CD14-positive monocyte (primary cell): ENCODE results near the gene RHOT1. TPM values are rescaled to one million over a fixed set of nuclear protein-coding genes. Genes with fewer than 3 reads are reported as not detected.
"Not testable (repeated sequence)": the region's sequence is repeated elsewhere in the genome, so short reads cannot be mapped to it uniquely, and the experiment has no call there.

Source experiments
- DNase-seq, 3 donors: peaks; one replicate each; pipeline ENCODE4 v3.0.0-alpha.2; 2011 to 2022
- H2AFZ ChIP-seq: 2 replicates; pipeline ENCODE4 v1.6.0; 2012; ENCODE audit warnings: mild to moderate bottlenecking, low read depth, low read length, inconsistent platforms; ENCODE audit not compliant: insufficient read depth, poor library complexity, severe bottlenecking
- H3K27ac ChIP-seq, 2 donors: 1 replicate in 1 of 2; 2 replicates in 1 of 2; pipeline ENCODE4 v1.5.1; 2012 to 2013; ENCODE audit warnings: low read length in 2 of 2, control low read depth in 1 of 2, inconsistent platforms in 1 of 2, low read depth in 1 of 2, mild to moderate bottlenecking in 1 of 2
- H3K27me3 ChIP-seq, 2 donors: one replicate each; pipeline versions ENCODE4 v1.6.0 to v1.6.1; 2011 to 2013; ENCODE audit warnings: low read length in 2 of 2; ENCODE audit not compliant: control insufficient read depth in 2 of 2, insufficient read depth in 2 of 2
- H3K36me3 ChIP-seq, 2 donors: replicated peaks in 1 of 2; 1 replicate in 1 of 2; 2 replicates in 1 of 2; pipeline versions ENCODE4 v1.5.1 to v1.6.1; 2012 to 2013; ENCODE audit warnings: low read length in 2 of 2, control low read depth in 1 of 2, inconsistent platforms in 1 of 2, mild to moderate bottlenecking in 1 of 2; ENCODE audit not compliant: insufficient read depth in 2 of 2, control insufficient read depth in 1 of 2
- H3K4me1 ChIP-seq, 2 donors: 1 replicate in 1 of 2; 2 replicates in 1 of 2; pipeline versions ENCODE4 v1.5.1 to v1.6.1; 2012 to 2013; ENCODE audit warnings: low read length in 2 of 2, control low read depth in 1 of 2, inconsistent platforms in 1 of 2, mild to moderate bottlenecking in 1 of 2, moderate library complexity in 1 of 2; ENCODE audit not compliant: insufficient read depth in 2 of 2, control insufficient read depth in 1 of 2
- H3K4me2 ChIP-seq: replicated peaks from 2 replicates; pipeline ENCODE3; 2012; ENCODE audit warnings: low read length, moderate library complexity, mild to moderate bottlenecking; ENCODE audit not compliant: poor library complexity, severe bottlenecking; ENCODE audit errors: extremely low read depth
- H3K4me3 ChIP-seq, 3 experiments: fragments of 200-600 bp in 1 of 3; sonication (generic) in 1 of 3; replicated peaks in 1 of 3; 1 replicate in 2 of 3; 2 replicates in 1 of 3; pipeline ENCODE4 v1.5.1; 2011 to 2013; ENCODE audit warnings: low read length in 3 of 3, mild to moderate bottlenecking in 3 of 3, control low read depth in 2 of 3, low read depth in 2 of 3, inconsistent platforms in 1 of 3, moderate library complexity in 1 of 3
- H3K79me2 ChIP-seq: 2 replicates; pipeline ENCODE4 v1.6.0; 2012; ENCODE audit warnings: mild to moderate bottlenecking, control low read depth, inconsistent platforms, low read length, moderate library complexity; ENCODE audit not compliant: insufficient read depth
- H3K9ac ChIP-seq: 2 replicates; pipeline ENCODE4 v1.6.0; 2017; ENCODE audit warnings: low read length, mild to moderate bottlenecking; ENCODE audit not compliant: insufficient read depth, poor library complexity, severe bottlenecking
- H3K9me3 ChIP-seq, 2 donors: replicated peaks in 1 of 2; 1 replicate in 1 of 2; 2 replicates in 1 of 2; pipeline versions ENCODE4 v1.5.1 to v1.6.1; 2012 to 2013; ENCODE audit warnings: low read length in 2 of 2, control low read depth in 1 of 2; ENCODE audit not compliant: control insufficient read depth in 1 of 2, insufficient read depth in 1 of 2
- H4K20me1 ChIP-seq: 2 replicates; pipeline ENCODE4 v1.6.0; 2012; ENCODE audit warnings: mild to moderate bottlenecking, low read length, control low read depth, moderate library complexity; ENCODE audit not compliant: insufficient read depth
- H3K27ac Mint-ChIP-seq, 7 donors: one replicate each; pipeline ENCODE4 v1.8.0; 2020; ENCODE audit warnings: mild to moderate bottlenecking in 7 of 7, mixed read lengths in 7 of 7, moderate library complexity in 6 of 7, inconsistent platforms in 2 of 7
- H3K27me3 Mint-ChIP-seq, 3 donors: one replicate each; pipeline ENCODE4 v1.8.0; 2021 to 2022; ENCODE audit warnings: low read depth in 3 of 3, mild to moderate bottlenecking in 3 of 3, mixed read lengths in 3 of 3, moderate library complexity in 3 of 3, inconsistent platforms in 1 of 3
- H3K36me3 Mint-ChIP-seq, 2 donors: one replicate each; pipeline ENCODE4 v1.8.0; 2020; ENCODE audit warnings: mixed read lengths in 2 of 2, inconsistent platforms in 1 of 2, mild to moderate bottlenecking in 1 of 2
- H3K4me1 Mint-ChIP-seq: one replicate; pipeline ENCODE4 v1.8.0; 2020; ENCODE audit warnings: mild to moderate bottlenecking, mixed read lengths
- H3K4me3 Mint-ChIP-seq, 2 donors: one replicate each; pipeline ENCODE4 v1.8.0; 2020; ENCODE audit warnings: mild to moderate bottlenecking in 2 of 2, mixed read lengths in 2 of 2, moderate library complexity in 1 of 2
- H3K9me3 Mint-ChIP-seq, 7 donors: one replicate each; pipeline ENCODE4 v1.8.0; 2020 to 2022; ENCODE audit warnings: mixed read lengths in 7 of 7, mild to moderate bottlenecking in 6 of 7, moderate library complexity in 6 of 7, inconsistent platforms in 2 of 7
- WGBS: methylation state at CpG from one replicate; pipeline ENCODE4 v1.1.5; 2013; ENCODE audit warnings: missing lambda C conversion rate; ENCODE audit not compliant: insufficient coverage; 5-methylcytosine and 5-hydroxymethylcytosine counted together
- intact Hi-C, 2 donors: fragments of 100-400 bp; cut with micrococcal nuclease; formaldehyde crosslinking; loops; one replicate each; pipeline versions ENCODE4 v1.15.0 to v1.15.1; 2023
- polyA plus RNA-seq, 3 donors: library from polyadenylated mRNA; depleted of rRNA in 1 of 3; unstranded in 2 of 3; stranded (reverse) in 1 of 3; fragments of 300-500 nt in 2 of 3; fragments of >200 nt in 1 of 3; fragmentation: Illumina TruSeq in 2 of 3; gene quantifications; 1 replicate in 2 of 3; 2 replicates in 1 of 3; pipeline ENCODE4 v1.2.3, GENCODE V29; 2012 to 2021

The RHOT1 gene
- polyA plus RNA-seq, 3 donors: 45.9 to 60.5 (median 51.9) TPM

DNA sequence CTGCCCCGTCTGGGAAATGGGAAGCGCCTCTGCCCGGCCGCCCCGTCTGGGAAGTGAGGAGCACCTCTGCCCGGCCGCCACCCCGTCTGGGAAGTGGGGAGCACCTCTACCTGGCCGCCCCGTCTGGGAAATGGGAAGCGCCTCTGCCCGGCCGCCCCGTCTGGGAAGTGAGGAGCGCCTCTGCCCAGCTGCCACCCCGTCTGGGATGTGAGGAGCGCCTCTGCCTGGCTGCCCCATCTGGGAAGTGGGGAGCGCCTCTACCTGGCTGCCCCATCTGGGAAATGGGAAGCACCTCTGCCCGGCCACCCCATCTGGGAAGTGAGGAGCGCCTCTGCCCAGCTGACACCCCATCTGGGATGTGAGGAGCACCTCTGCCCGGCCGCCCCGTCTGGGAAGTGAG is 36.8 kb downstream of the RHOT1 start:
- H3K4me3 ChIP-seq, H3K4me2 ChIP-seq, H3K27ac Mint-ChIP-seq, H3K27me3 Mint-ChIP-seq, H3K27ac ChIP-seq, H3K9ac ChIP-seq, H2AFZ ChIP-seq, H3K4me1 ChIP-seq, H3K79me2 ChIP-seq, DNase-seq, intact Hi-C loops, H3K4me3 Mint-ChIP-seq, H3K27me3 ChIP-seq: not testable (repeated sequence)
- 100% methylated on average over 11 of the region's 23 CpGs for WGBS
- Mint-ChIP-seq H3K36me3 (peaks cover 65 to 86% of the 10 kb centered on the region in 2 donors), H3K9me3 (peaks cover 4 to 18% (median 15%) of the 10 kb centered on the region in 7 donors), H3K4me1 (peaks cover 14% of the 10 kb centered on the region)
- Histone ChIP-seq H3K36me3 (peaks cover 73 to 85% of the 10 kb centered on the region in 2 donors), H3K9me3 (peaks cover 10 to 13% of the 10 kb centered on the region in 2 donors), H4K20me1 (peaks cover 18% of the 10 kb centered on the region)

GRCh38 chr17:32179526-32179925 is 37.2 kb downstream of the RHOT1 start:
- H2AFZ ChIP-seq, H3K27ac Mint-ChIP-seq, intact Hi-C loops, H3K27me3 ChIP-seq, H3K4me3 ChIP-seq, H3K27me3 Mint-ChIP-seq, H3K4me1 ChIP-seq, H3K4me2 ChIP-seq, H3K9ac ChIP-seq, H3K79me2 ChIP-seq, DNase-seq, H3K27ac ChIP-seq, H3K4me3 Mint-ChIP-seq: not testable (repeated sequence)
- H3K36me3 Mint-ChIP-seq: peaks cover 62 to 83% of the 10 kb centered on the region in 2 donors
- Histone ChIP-seq H3K36me3 (peaks cover 69 to 81% of the 10 kb centered on the region in 2 donors), H3K9me3 (peaks cover 10 to 13% of the 10 kb centered on the region in 2 donors), H4K20me1 (peaks cover 19% of the 10 kb centered on the region)
- H3K4me1 Mint-ChIP-seq: peaks cover 15% of the 10 kb centered on the region
- WGBS: 98% methylated on average over 17 of the region's 25 CpGs
- H3K9me3 Mint-ChIP-seq: peaks cover 4 to 18% (median 15%) of the 10 kb centered on the region in 7 donors

GRCh38 chr17:32180262-32180661 is 38.0 kb downstream of the RHOT1 start:
- H4K20me1 ChIP-seq: peaks cover 19% of the 10 kb centered on the region
- H3K4me3 ChIP-seq, H3K4me2 ChIP-seq, intact Hi-C loops, H3K4me3 Mint-ChIP-seq, H2AFZ ChIP-seq, H3K27ac Mint-ChIP-seq, H3K27me3 ChIP-seq, H3K79me2 ChIP-seq, H3K4me1 ChIP-seq, H3K27me3 Mint-ChIP-seq, H3K27ac ChIP-seq, H3K9ac ChIP-seq, DNase-seq: not testable (repeated sequence)
- WGBS: no CpG with 5 or more reads among the region's 2 CpGs
- Mint-ChIP-seq H3K36me3 (peaks cover 60 to 83% of the 10 kb centered on the region in 2 donors), H3K4me1 (peaks cover 15% of the 10 kb centered on the region), H3K9me3 (peaks cover 4 to 16% (median 14%) of the 10 kb centered on the region in 7 donors)
- peaks cover 10 to 13% of the 10 kb centered on the region in 2 donors for H3K9me3 ChIP-seq
- H3K36me3 ChIP-seq: peaks cover 62 to 81% of the 10 kb centered on the region in 2 donors
